HG02852 (cell line): Measurements from ENCODE around the gene RNF212B.

Source experiments
- ATAC-seq: cut with Tn5 transposase; IDR thresholded peaks from one replicate; pipeline ENCODE4 v1.9.1; 2021; ENCODE audit warnings: mild to moderate bottlenecking, moderate library complexity; ENCODE audit not compliant: unreplicated experiment

The RNF212B gene

DNA sequence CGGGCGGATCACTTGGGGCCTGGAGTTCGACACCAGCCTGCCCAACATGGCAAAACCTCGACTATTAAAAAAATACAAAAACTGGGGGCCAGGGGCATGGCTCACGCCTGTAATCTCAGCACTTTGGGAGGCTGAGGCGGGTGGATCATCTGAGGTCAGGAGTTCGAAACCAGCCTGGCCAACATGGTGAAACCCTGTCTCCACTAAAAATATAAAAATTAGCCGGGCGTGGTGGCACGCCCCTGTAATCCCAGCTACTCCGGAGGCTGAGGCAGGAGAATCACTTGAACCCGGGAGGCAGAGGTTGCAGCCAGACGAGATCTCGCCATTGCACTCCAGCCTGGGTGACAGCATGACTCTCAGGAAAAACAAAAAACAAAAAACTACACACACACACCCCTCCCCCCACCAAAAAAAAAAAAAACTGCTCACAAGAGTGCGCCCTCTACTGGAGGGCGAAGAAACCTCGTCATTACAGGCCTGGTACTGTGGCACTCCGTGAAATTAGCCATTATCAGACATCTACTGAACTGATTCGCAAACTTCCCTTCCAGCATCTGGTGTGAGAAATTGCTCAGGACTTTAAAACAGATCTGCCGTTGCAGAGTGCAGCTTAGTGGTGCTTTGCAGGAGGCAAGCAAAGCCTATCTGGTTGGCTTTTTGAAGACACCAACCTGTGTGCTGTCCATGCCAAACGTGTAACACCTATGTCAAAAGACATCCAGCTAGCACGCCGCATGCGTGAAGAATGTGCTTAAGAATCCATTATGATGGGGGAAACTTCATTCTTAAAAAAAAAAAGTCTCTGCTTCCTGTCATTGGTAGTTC, 57.2 kb downstream of the RNF212B start:
- ATAC-seq, result no peak

DNA sequence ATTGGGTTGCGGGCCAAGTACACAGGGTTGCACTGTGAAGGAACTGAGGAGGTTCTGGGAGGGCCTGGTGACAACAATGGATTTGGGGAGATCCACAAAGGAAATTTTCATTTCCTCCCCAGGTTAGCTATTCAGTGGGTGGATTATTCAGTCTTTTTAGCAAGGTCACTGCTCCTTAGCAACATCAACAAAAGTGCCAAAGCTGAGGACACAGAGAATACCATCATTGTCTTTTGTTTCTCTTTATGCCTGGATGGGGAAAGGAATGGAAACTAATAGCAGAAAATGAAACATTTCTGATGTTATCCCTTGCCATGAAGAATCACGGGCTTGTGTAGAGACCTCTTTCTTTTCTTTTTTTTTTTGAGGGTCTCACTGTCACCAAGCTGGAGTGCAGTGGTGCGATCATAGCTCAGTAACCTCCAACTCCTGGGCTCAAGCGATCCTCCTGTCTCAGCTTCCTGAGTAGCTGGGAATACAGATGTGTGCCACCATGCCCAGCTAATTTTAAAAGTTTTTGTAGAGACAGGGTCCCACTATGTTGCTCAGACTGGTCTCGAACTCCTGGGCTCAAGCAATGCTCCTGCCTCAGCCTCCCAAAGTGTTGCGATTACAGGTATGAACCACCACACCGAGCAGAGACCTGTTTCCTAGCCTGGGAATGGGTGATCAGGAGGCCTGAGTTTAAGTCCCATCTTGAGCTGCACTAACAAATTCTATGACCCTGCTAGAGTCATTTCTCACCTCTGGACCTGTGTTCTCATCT, 58.5 kb downstream of the RNF212B start:
- ATAC-seq, result no peak

DNA sequence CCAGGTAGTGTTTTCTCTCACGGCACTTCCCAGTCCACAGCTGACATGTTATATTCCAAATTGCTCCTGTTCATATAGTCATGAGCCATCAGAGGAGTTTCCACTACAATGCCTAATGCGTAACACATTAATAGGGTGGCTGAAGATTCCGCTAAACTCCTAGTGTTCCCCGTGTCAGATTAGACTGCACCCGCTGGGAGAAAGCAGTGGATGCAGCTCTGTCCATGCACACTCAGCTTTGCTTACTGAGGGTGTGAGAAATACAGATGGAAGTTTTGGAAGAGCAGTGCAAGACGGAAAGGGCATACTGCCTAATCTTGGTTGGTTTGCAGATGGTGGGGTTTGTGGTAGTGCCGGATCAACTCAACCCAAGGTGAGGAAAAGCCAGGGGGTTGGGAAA, 59.4 kb downstream of the RNF212B start:
- ATAC-seq, result no peak

DNA sequence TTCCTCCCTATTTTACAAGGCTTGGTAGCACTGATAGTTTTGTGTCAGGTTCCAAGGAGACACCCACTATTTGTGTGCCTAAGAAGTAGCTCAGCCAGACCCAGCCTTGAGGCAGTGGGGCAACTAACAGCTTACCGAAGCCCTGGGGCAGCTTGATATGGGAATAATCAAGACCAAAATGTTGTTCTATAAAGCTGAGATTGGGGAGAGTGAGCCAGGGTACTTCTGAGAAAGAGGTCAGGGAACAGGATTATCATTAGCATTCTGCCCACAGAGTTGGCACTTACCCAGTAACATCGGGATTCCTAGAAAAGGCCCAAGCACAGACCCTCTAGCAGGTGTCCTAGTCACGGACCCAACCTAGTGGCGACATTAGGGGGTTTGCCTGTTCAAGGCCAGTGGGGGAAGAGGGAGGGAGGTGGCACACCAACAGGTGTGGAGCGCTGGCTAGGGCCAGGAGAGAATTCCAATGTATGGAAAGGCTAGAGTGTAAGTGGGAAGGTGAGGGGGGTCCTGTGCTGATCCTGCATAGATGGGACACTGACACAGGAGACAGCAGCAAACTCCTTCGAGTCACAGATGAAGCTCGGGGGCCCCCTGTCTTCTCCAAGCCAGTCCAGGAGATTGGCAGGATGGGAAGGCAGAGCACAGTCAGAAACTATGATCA, 60.0 kb downstream of the RNF212B start:
- ATAC-seq, result no peak

DNA sequence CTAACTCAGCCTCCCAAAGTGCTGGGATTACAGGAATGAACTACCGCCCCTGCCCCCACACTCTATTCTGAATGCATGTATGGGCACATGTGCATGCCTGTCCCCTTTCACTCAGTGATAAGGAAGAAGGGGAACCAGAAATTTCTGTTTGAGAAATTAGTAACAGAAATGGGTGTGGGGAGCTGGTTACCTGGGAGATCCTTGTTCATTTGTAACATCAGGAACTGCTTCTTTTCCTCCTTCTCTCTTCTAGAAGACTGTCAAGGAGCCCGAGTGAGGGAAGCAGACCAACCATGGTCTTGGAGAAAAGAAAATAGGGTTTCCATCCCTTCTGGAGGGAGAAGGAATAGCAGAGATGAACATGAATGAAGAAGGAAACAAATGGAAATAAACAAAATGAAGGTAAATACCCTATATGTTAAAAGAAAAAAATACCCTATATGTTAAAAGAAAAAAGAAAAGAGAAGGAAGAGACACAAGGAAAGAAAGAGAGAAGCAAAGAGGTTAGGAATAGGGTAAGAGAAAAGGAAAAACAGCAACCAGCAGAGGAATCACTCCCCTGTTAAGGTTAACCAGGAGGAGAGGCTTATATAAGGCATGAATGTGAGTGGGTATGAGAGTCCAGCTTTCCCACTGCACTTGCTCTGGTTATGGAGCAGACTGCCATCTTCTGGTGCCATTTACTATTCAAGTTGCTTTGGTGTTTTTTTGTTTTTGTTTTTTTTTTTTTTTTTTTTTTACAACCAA, 61.6 kb downstream of the RNF212B start:
- ATAC-seq, result no peak

DNA sequence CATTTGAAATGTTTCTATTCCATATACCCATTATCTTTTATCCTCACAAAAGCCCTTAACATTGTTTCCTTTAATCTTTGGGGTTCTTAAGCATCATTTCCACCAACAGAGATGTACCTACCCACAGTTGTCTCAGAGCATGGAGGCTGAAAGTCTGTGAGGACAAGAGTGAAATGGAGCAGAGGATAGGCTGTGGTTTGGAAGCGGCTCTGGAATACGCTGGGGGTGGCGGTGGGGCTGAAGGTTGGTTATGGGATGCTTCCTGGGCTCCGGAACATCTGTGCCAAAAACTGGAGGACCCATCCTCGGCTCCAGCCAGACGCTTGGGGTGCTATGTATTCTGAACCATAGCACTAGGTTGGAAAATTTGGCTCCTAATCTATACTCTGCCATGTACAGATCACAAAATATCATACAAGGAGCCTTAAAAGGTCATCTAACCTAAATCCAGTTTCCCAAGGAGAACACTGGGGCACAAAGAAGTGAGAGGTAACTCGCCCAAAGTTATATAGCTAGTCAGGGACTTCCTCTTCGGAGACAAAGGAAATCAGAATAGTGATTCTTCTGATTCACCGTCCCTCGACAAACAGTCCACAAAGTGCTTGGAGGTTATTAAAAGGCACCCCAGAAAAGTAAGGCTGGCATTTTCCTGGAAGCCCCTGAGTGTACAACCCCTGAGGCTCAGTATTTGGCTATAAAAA, 62.4 kb downstream of the RNF212B start:
- ATAC-seq, result no peak

DNA sequence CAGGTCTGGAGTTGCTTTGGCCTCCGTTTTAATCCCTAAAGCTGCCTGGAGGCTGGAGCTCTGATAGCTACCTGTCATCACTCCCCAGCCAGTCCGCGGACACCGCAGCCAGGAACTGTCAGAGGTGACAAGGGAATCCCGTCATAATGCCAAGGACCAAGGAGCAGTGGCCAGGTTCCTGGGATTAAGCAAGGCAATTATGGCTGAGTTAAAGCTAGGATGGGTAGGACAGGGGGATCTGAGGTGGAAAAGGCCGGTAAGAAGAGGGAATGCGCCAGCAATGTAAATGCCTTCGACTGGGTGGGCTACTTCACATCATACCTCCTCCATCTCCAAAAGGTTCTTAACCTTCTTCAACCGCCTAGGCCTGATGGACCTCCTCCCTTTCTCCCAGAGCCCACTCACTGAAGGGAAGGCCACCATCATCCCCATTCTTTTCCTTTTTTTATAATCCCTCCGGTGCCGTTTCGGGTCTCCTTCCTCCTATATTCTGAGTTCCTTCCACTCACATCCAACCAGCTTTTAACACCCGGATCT, 63.0 kb downstream of the RNF212B start:
- no peak for ATAC-seq

DNA sequence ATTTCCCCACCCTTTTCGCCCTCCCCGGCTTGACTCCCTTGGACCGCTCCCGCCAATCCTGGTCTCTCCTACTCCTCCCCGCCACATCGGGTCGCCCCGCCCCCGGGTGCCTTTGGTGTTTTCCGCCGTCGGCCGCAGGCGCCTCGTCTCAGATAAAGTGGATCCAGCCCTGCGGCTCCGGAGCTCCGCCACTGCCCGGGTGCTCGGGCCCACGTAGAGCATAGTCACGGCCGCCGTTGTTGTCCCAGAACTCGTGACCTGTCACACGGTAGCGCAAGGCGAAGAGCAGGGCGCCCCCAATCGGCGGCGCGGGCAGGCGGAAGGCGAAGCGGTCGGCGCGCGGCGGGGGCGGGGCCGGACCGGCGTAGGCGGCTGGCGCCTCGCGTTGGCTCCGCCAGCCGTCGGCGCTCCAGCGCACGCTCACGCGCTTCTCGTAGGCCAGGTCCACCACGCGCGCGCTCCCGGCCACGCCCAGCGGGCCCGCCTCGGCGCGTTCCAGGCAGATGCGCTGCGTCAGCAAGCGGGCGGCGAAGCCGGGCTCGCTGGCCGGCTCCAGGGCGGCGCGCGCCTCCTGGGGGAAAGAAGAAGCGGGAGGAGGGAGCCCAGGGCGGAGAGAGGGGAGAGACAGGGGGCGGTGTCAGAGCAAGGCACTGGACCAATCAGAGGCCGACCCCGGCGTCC, 63.7 kb downstream of the RNF212B start:
- ATAC-seq, result peak; percentile 78

DNA sequence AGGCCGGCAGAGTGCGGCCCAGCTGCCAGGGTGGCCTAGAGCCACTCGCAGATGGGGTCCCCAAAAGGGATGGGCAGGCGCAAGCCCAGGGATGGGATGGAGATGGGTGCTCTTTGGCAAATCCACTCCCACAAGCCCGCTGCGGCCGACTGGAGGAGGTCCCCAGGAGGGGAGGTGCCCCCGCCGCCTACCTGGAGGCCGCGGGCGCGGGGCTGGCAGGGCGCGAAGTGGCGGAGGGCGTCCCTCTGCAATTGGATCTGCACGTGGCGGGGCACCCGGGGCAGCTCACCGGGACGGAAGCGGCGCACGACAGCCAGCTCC, 64.2 kb downstream of the RNF212B start:
- ATAC-seq, result no peak

DNA sequence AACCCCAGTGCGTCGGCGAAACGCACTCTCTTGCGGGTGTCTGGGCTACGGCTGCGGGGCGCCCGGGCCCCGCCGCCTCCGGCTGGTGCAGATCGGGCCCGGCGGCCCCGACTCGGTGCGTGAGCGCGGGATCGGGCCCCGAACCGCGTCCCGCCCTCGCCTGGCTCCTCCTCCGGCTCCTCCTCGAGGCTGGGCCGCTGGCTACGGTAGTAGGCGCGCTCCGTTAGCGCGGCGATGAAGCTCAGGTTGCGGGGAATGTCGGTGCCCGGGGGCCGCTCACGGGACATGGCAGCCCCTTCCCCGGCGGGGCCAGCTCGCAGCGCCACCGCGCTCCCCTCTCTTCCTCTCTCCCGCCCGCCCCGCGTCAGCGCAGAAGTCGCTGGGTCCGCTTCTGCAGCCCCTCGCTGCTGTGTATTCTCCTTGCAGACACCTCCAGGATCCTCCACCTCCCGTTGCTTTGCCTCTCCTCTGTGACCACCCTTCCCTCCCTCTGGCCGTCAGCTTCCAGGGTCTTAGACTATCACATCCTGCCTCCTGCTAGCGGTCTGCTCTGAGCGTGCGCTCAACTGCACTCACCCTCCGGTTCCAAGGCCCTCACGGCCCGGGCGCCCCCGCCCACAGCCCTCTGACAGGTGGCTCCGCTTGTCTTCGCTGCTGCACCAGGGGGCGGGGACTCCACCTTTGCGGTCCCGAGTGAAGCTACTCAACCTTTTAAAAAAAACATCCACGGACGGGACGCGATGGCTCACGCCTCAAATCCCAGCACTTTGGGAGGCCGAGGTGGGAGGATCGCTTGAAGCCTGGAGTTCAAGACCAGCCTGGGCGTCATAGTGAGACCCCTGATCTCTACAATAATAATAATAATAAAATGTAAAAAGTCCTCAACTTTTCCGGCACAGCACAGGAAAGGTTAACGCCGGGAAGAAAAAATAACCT, 64.8 kb downstream of the RNF212B start, which contains the start of gene PPP1R3E:
Gene PPP1R3E (minus strand): TSS at position 570 of the 936 bp plus-strand sequence. CDS start 283 bp downstream, at position 287.
- peak; percentile 39 for ATAC-seq

DNA sequence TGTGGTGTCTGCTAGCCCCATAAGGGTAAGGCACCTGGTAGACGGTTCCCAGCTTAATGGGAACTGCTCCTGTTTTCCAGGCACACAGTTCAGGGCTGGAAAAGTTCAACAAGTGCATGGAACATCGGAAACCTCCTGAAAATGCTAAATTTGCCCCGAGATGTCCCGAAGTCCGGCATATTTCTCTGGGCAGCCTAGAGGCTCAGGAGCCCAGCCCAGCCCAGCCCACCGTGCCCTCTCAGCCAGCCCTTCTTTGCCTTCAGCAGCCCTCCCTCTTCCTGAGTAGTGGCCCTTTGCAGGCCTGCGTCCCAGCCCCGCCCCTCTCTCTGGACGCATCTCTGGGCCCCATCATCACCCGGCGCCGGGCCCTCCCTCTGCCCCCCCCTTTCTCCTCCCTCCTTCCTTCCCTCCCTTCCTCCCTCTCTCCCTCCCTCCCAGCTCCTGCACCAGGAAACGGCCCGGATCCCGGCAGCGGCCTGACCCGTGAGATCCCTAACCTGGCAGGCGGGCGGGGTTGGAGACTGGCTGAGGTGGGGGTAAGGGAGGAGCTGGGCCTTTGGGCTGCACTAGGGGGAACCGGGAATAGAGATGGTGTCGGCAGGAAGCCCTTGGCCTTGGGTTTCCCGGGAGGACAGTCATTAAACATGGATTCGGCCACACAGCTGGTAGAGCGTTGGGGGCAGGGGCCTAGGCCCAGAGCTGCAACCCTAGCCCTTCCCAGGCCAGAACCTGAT, 68.8 kb downstream of the RNF212B start, which contains the start of gene BCL2L2:
Gene BCL2L2 (plus strand): TSS at position 422 of the 734 bp plus-strand sequence. CDS start 935 bp downstream, outside the sequence.
- no peak for ATAC-seq

DNA sequence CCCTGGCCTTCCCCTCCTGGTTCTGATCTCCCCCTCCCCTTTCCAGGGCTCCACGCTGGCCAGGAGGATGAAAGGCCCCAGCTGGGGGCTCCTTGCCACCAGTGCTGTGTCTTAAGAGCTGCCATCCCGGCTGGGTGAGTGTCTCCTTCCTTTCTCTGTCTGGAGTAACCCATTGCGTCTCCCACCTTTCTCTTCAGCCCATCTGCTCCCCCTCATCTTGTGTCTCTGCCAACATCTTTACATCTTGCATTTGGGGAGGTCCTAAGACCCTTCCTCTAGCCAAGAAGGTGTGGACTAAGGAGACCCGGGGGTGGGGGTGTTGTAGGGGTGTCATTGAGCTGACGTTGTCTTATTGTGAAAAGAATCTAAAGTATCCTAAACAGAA, 69.4 kb downstream of the RNF212B start:
- no peak for ATAC-seq

DNA sequence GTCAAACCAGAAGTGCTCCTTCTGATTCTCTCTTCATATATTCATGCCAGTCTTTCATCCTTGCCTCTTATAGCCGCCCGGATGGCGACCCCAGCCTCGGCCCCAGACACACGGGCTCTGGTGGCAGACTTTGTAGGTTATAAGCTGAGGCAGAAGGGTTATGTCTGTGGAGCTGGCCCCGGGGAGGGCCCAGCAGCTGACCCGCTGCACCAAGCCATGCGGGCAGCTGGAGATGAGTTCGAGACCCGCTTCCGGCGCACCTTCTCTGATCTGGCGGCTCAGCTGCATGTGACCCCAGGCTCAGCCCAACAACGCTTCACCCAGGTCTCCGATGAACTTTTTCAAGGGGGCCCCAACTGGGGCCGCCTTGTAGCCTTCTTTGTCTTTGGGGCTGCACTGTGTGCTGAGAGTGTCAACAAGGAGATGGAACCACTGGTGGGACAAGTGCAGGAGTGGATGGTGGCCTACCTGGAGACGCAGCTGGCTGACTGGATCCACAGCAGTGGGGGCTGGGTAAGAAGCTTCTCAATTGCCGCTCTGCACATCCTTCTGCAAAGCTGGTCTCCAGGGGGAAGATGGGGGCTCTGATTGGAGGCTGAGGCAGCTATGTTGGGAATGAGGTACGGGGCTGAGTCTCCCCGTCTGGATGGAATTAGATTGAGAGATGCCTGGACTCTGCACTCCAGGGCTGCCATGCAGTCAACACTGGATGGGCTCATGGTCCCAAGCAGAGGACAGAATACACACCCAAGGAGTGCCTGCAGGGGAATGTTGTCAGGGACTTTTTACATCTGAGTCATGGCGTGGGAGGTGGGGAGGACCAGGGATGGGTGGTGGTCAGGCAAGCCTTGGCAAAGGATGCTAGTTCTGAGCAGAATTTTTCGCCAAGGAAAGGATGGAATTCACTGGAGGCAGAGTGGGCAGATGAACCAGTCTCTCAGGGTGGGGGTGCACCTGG, 70.2 kb downstream of the RNF212B start:
- ATAC-seq, result no peak

DNA sequence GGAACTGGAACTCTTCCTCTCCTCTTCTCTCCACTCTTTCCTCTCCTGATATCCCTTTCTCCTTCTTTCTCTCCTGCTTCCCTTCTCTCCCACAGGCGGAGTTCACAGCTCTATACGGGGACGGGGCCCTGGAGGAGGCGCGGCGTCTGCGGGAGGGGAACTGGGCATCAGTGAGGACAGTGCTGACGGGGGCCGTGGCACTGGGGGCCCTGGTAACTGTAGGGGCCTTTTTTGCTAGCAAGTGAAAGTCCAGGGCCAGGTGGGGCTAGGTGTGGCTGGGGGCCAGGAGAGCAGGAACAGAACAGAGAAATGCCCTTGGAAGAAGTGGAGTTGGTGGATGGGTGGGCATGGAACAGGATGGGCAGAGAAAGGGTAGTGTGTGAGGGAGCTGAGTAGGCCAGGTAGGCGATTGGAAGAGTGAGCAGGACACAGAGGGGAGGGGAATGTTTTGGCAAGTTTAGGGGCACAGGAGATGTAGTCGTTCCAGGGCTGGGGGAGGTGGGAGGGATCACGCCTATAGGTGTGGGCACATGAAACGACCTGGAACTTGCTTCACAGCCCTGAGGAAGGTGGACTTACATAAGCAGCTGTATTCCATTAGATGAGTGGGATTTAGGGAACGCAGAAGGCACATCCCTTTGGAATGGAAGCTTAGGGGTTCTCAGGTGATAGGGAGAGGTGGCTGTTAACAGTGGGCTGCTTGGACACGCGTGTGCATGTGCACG, 71.1 kb downstream of the RNF212B start:
- ATAC-seq, result no peak

DNA sequence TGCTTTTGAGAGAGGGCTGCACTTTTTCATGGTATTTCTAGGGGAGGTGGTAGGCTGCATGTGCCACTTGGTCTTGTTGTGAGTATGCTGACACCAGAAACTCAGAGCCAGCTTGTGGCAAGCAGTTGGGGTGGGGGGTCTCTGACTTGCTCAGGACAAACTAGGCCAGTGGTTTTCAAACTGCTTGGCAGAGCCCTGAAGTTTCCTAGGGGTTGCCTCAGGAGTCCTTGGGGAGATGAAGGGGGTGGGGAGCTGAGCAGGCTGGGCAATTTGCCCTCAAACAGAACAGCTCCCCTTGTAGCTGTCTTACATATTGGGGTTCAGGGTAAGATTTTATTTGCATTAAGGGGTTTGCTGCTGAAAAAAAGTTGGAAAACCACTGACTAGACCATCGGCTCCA, 72.8 kb downstream of the RNF212B start:
- ATAC-seq, result no peak

DNA sequence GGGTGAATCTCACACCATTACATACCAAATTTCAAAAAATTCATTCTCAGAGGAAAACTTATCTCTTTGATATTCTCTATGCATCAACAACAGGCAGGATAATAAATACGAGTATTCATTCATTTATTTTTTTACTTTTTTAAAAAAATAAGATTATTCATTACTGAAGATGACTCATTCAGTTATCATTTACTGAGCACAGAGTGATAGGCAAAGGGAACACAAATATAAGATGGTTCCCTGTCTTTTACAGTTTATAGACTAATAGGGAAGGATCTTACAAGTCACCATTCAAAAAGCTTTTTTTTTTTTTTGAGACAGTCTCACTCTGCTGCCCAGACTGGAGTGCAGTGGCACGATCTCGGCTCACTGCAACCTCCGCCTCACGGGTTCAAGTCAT, 78.6 kb downstream of the RNF212B start:
- no peak for ATAC-seq
